ENCODE data around the gene STH. TPM values are rescaled to one million over a fixed set of nuclear protein-coding genes. Genes with fewer than 3 reads are reported as not detected.

The STH gene, protein sequence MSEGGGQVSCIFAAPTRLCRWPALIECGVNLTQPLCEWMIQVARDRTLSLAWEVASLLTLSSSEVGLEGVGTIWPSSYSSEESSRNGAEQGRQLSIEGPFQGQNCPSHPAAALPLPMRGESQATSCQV
- polyA plus RNA-seq (2011; rRNA removed): not detected in 2 replicates
- polyA minus RNA-seq (2011; rRNA and poly(A)+ RNA removed): not detected in 2 replicates

DNA sequence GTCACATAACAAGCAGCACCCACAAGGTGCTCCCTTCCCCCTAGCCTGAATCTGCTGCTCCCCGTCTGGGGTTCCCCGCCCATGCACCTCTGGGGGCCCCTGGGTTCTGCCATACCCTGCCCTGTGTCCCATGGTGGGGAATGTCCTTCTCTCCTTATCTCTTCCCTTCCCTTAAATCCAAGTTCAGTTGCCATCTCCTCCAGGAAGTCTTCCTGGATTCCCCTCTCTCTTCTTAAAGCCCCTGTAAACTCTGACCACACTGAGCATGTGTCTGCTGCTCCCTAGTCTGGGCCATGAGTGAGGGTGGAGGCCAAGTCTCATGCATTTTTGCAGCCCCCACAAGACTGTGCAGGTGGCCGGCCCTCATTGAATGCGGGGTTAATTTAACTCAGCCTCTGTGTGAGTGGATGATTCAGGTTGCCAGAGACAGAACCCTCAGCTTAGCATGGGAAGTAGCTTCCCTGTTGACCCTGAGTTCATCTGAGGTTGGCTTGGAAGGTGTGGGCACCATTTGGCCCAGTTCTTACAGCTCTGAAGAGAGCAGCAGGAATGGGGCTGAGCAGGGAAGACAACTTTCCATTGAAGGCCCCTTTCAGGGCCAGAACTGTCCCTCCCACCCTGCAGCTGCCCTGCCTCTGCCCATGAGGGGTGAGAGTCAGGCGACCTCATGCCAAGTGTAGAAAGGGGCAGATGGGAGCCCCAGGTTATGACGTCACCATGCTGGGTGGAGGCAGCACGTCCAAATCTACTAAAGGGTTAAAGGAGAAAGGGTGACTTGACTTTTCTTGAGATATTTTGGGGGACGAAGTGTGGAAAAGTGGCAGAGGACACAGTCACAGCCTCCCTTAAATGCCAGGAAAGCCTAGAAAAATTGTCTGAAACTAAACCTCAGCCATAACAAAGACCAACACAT lies at the start of gene STH:
Gene STH (plus strand): TSS at position 264 of the 913 bp plus-strand sequence. CDS start 30 bp downstream, at position 294.
- ChIA-PET POLR2A (no interaction called here), CTCF (interaction anchor here (0.6 to 1.1 kb wide), 2 partner anchors 213 to 214 kb away, joined by 3 to 7 read pairs; no protein-coding TSS in a partner anchor)
- TF ChIP-seq, protein P1, sequence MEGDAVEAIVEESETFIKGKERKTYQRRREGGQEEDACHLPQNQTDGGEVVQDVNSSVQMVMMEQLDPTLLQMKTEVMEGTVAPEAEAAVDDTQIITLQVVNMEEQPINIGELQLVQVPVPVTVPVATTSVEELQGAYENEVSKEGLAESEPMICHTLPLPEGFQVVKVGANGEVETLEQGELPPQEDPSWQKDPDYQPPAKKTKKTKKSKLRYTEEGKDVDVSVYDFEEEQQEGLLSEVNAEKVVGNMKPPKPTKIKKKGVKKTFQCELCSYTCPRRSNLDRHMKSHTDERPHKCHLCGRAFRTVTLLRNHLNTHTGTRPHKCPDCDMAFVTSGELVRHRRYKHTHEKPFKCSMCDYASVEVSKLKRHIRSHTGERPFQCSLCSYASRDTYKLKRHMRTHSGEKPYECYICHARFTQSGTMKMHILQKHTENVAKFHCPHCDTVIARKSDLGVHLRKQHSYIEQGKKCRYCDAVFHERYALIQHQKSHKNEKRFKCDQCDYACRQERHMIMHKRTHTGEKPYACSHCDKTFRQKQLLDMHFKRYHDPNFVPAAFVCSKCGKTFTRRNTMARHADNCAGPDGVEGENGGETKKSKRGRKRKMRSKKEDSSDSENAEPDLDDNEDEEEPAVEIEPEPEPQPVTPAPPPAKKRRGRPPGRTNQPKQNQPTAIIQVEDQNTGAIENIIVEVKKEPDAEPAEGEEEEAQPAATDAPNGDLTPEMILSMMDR (IDR thresholded peaks at IDR 0.05; ENCODE audit: low read depth, low read length): no peak
- Histone ChIP-seq H3K9me3 (ENCODE audit: control insufficient read depth, insufficient read depth, low read length) (no peaks in the 10 kb centered on the region; the same call in 1 of the 2 replicates), H3K27me3 (ENCODE audit: control insufficient read depth, insufficient read depth, low read length) (peaks cover 13% of the 10 kb centered on the region), H3K27ac (ENCODE audit: low read depth, low read length) (no peak within 1 kb of the TSS), H3K4me3 (ENCODE audit: low read depth, low read length) (no peak within 1 kb of the TSS)
- DNase-seq (ENCODE audit: low read depth, low spot score): no peak

- POLR2A ChIA-PET: interaction anchor here (0.7 kb wide), 1 partner anchor 244 kb away, joined by 3 read pairs; the partner anchor contains the start of gene KANSL1
- peaks cover 30% of the 10 kb centered on the region for H3K27me3 ChIP-seq (ENCODE audit: control insufficient read depth, insufficient read depth, low read length)
- TF ChIP-seq, protein P1 (IDR thresholded peaks at IDR 0.05; ENCODE audit: low read depth, low read length): no peak
- DNase-seq (ENCODE audit: low read depth, low spot score): no peak
- H3K9me3 ChIP-seq (ENCODE audit: control insufficient read depth, insufficient read depth, low read length): no peaks in the 10 kb centered on the region
- no peak overlapping the region for H3K4me3 ChIP-seq (ENCODE audit: low read depth, low read length)
- CTCF ChIA-PET: interaction anchor here (0.5 to 2.2 kb wide), 26 partner anchors 8 to 1935 kb away, joined by 3 to 11 read pairs (median 4); partner anchors contain the start of gene TMEM101
- no peak overlapping the region for H3K27ac ChIP-seq (ENCODE audit: low read depth, low read length)
These were observed 49.2 kb upstream of the STH start for GRCh38 chr17:45949755-45950320.

- CTCF ChIA-PET: no interaction called here
- TF ChIP-seq, protein P1 (IDR thresholded peaks at IDR 0.05; ENCODE audit: low read depth, low read length): no peak
- no peak overlapping the region for H3K27ac ChIP-seq (ENCODE audit: low read depth, low read length)
- no peak for DNase-seq (ENCODE audit: low read depth, low spot score)
- no peak overlapping the region for H3K4me3 ChIP-seq (ENCODE audit: low read depth, low read length)
- H3K27me3 ChIP-seq (ENCODE audit: control insufficient read depth, insufficient read depth, low read length): peaks cover 35% of the 10 kb centered on the region
- POLR2A ChIA-PET: no interaction called here
- no peaks in the 10 kb centered on the region for H3K9me3 ChIP-seq (ENCODE audit: control insufficient read depth, insufficient read depth, low read length)
These were observed 48.2 kb upstream of the STH start for GRCh38 chr17:45950888-45951287.

- H3K27ac ChIP-seq (ENCODE audit: low read depth, low read length): no peak overlapping the region
- no peaks in the 10 kb centered on the region for H3K9me3 ChIP-seq (ENCODE audit: control insufficient read depth, insufficient read depth, low read length)
- no peak overlapping the region for H3K4me3 ChIP-seq (ENCODE audit: low read depth, low read length)
- ChIA-PET POLR2A (no interaction called here), CTCF (no interaction called here)
- TF ChIP-seq, protein P1 (IDR thresholded peaks at IDR 0.05; ENCODE audit: low read depth, low read length): no peak
- DNase-seq (ENCODE audit: low read depth, low spot score): no peak
- H3K27me3 ChIP-seq (ENCODE audit: control insufficient read depth, insufficient read depth, low read length): peaks cover 35% of the 10 kb centered on the region
These were observed 47.6 kb upstream of the STH start for GRCh38 chr17:45951403-45951802.

Measured in AG04450 (cell line).